HG02884 (cell line): Measurements from ENCODE around the gene AIF1.

Source experiments
- ATAC-seq: cut with Tn5 transposase; IDR thresholded peaks from one replicate; pipeline ENCODE4 v1.9.1; 2021; ENCODE audit warnings: mild to moderate bottlenecking, moderate library complexity; ENCODE audit not compliant: unreplicated experiment

The AIF1 gene

GRCh38 chr6:31614684-31615578 lies at the start of gene AIF1:
TSS of gene AIF1 (plus strand) at chr6:31615234. CDS start at chr6:31615330, 96 bp downstream.
- ATAC-seq: no peak

DNA sequence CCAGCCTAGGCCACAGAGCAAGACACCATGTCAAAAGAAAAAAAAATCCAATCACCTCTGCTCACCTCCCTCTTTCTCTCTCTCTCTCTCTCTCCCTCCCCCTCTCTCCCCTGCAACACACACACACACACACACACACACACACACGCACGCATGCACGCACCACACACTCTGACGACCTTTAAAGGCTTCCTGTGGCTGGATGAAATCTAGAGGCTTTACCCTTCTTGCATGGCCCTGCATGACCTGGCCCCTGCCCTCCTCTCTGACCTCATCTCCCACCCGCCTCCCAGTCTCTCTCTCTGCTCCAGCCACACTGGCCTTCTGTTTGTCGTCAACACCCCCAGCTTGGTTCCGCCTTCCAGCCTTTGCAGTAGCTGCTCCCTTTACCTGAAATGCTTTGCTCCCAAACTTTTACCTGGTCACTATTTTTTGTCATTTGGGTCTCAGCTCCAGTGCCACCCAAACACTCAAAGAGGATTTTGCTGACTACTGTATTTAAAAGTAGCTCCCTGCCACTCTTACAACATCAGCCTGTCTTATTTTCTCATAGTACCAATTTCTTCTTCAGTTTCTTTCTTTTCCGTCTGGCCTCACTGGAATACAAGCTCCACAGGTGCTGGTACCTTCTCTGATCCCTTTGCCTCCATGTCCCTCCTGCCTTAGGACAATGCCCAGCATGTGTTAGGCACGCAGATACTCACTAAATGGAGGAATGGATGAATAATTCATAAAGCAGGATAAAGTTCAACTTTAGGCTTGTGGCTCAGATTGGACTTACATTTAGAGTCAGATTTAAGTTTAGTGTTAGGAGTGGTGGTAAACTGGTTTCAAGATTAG lies 47.3 kb upstream of the AIF1 start:
- ATAC-seq: no peak

DNA sequence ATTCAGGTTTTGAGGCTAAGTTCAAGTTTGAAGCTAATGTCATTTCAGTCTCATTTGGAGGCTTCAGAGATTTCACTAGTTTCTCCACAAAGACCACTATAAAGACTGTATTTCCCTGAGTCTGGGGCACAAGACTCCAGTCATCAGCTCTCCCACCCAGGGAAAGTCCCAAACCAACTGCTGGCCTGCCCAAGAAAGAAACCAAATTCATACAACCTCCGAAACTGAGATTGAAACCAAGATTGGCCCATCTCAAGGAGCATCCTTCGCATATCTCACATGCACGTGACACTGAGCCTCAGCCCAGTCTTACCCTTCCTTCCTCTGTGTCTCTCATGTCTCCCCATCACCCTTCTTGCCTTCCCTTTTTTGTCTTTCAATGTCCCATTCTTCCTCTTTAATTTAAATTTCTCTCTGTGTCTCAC lies 46.5 kb upstream of the AIF1 start:
- ATAC-seq: peak; percentile 74

DNA sequence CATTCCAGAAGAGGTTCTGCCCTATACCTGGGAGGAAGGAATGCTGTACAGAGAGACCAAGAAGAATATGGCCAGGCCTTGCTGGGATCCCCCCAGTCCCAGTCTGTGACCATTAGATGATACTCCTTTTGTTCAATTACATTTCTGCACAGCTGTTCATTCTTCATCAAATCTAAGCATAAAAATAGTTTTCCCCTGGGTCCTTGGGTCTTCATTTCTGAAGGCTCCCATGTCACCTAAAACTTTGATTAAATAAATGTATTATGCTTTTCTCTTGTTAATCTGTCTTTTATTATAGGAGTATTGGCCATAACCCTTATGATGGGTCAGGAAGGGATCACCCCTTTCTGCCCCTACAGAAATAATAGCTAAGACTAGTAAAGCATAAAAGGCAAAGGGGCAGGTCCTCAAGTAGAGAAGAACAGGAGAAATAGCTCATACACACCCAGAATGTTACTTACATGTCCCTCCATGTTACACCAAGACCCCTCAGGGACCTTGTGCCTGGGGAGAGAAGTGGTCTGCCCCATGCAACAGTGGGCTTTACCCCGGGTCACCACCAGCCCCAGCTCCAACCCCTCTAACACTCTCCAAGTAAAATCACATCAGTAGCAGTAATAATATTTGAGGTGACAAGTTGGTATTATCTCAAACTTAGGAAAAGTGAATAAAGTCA lies 45.0 kb upstream of the AIF1 start:
- ATAC-seq: no peak

DNA sequence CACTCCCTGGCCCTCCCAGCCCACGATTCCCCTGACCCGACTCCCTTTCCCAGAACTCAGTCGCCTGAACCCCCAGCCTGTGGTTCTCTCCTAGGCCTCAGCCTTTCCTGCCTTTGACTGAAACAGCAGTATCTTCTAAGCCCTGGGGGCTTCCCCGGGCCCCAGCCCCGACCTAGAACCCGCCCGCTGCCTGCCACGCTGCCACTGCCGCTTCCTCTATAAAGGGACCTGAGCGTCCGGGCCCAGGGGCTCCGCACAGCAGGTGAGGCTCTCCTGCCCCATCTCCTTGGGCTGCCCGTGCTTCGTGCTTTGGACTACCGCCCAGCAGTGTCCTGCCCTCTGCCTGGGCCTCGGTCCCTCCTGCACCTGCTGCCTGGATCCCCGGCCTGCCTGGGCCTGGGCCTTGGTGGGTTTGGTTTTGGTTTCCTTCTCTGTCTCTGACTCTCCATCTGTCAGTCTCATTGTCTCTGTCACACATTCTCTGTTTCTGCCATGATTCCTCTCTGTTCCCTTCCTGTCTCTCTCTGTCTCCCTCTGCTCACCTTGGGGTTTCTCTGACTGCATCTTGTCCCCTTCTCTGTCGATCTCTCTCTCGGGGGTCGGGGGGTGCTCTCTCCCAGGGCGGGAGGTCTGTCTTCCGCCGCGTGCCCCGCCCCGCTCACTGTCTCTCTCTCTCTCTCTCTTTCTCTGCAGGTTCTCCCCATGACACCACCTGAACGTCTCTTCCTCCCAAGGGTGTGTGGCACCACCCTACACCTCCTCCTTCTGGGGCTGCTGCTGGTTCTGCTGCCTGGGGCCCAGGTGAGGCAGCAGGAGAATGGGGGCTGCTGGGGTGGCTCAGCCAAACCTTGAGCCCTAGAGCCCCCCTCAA lies 42.8 kb upstream of the AIF1 start, which contains the start of gene LTA:
Gene LTA (plus strand): TSS at position 249 of the 871 bp plus-strand sequence. CDS start 454 bp downstream, at position 703.
- no peak for ATAC-seq

- no peak for ATAC-seq
Measured at GRCh38 chr6:31573239-31574105, 41.6 kb upstream of the AIF1 start.

- ATAC-seq: no peak
Measured at GRCh38 chr6:31574106-31575061, 40.6 kb upstream of the AIF1 start.

- ATAC-seq: no peak
Measured at GRCh38 chr6:31575335-31575901, 39.6 kb upstream of the AIF1 start, which contains the start of gene TNF. TSS of gene TNF (plus strand) at chr6:31575565. CDS start at chr6:31575742, 177 bp downstream.

DNA sequence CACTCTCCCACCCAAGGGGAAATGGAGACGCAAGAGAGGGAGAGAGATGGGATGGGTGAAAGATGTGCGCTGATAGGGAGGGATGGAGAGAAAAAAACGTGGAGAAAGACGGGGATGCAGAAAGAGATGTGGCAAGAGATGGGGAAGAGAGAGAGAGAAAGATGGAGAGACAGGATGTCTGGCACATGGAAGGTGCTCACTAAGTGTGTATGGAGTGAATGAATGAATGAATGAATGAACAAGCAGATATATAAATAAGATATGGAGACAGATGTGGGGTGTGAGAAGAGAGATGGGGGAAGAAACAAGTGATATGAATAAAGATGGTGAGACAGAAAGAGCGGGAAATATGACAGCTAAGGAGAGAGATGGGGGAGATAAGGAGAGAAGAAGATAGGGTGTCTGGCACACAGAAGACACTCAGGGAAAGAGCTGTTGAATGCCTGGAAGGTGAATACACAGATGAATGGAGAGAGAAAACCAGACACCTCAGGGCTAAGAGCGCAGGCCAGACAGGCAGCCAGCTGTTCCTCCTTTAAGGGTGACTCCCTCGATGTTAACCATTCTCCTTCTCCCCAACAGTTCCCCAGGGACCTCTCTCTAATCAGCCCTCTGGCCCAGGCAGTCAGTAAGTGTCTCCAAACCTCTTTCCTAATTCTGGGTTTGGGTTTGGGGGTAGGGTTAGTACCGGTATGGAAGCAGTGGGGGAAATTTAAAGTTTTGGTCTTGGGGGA lies 38.9 kb upstream of the AIF1 start:
- no peak for ATAC-seq

GRCh38 chr6:31576897-31577578 lies 38.0 kb upstream of the AIF1 start:
- ATAC-seq: no peak

- ATAC-seq: no peak
Measured at GRCh38 chr6:31577579-31577966, 37.5 kb upstream of the AIF1 start.

DNA sequence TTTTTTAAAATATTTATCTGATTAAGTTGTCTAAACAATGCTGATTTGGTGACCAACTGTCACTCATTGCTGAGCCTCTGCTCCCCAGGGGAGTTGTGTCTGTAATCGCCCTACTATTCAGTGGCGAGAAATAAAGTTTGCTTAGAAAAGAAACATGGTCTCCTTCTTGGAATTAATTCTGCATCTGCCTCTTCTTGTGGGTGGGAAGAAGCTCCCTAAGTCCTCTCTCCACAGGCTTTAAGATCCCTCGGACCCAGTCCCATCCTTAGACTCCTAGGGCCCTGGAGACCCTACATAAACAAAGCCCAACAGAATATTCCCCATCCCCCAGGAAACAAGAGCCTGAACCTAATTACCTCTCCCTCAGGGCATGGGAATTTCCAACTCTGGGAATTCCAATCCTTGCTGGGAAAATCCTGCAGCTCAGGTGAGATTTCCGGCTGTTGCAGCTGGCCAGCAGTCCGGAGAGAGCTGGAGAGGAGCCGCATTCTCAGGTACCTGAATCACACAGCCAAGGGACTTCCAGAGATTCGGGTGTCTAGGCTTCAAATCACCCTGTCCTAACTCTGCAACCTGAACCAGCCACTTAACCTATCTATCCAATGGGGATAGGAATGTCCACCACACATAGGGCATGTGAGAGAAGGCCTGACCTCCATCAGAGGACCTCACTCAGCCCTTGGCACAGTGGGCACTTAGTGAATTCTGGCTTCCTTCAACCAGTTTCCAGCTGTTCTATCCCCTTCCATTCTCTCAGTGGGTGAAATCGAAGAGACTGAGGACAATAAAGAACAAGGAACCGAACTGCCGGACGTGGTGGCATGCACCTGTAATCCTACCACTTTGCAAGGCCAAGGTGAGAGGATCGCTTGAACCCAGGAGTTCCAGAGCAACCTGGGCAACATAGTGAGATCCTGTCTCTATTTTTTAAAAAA lies 36.6 kb upstream of the AIF1 start:
- ATAC-seq: no peak

GRCh38 chr6:31579119-31579505 lies 35.9 kb upstream of the AIF1 start:
- ATAC-seq: no peak

DNA sequence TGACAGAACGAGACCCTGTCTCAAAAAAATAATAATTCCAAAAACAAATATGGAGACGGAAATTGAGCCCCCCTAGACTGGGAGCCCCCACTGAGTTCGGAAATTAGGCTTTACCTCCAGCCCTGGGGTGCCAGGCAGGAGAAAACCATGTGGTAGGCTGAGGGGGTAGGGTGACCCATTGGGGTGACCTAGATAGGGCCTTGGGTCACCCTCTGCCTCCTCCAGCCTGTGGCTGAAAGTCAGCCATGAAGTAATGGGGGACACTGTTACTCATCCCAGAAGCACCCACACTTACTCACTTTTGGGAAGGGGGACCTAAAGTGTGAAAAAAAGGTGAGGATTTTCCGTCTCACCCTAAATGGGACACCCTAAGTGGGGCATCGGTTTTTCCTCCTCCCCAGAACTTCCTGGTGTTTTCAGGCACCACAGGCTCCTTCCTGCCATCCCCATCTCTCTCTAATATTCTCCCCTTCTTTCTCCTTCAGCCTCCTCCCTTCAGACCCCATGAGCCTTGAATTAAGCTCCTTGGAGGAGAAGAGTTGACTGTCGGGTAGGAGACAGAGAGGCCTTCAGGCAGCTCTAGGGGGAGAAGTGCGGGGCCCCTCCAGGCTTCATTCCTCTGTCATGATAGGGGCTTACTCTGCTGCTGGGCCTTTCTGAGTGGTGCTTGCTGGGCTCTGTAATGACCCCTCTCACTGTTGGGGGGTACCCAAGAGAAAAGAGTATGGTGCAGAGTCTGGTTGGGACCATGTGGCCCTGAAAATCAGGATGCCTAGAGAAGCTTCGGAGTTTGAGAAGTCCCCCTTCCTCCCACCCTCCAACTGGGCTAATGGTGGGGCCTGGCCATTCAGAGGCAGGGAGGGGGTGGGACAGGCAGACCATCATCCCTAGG lies 35.2 kb upstream of the AIF1 start:
- no peak for ATAC-seq

GRCh38 chr6:31580438-31580740 lies 34.6 kb upstream of the AIF1 start:
- ATAC-seq: no peak
